Ishikawa (cell line): ENCODE results near the gene TRA2A.

ENCODE experiments used
- CEBPB ChIP-seq: IDR thresholded peaks from 2 replicates; pipeline ENCODE4 v1.6.1; 2012
- CREB1 ChIP-seq: IDR thresholded peaks from 2 replicates; pipeline ENCODE4 v1.6.1; 2012; ENCODE audit warnings: low read depth
- EGR1 ChIP-seq: IDR thresholded peaks from 2 replicates; pipeline ENCODE4 v1.6.1; 2012
- EP300 ChIP-seq: IDR thresholded peaks from 2 replicates; pipeline ENCODE4 v1.6.1; 2012; ENCODE audit warnings: borderline replicate concordance
- FOXM1 ChIP-seq: IDR thresholded peaks from 2 replicates; pipeline ENCODE4 v1.6.1; 2012; ENCODE audit warnings: low read depth, borderline replicate concordance
- MAX ChIP-seq: IDR thresholded peaks from 2 replicates; pipeline ENCODE4 v1.6.1; 2012
- NFIC ChIP-seq: IDR thresholded peaks from 2 replicates; pipeline ENCODE4 v1.6.1; 2012
- RAD21 ChIP-seq: IDR thresholded peaks from 2 replicates; pipeline ENCODE4 v1.6.1; 2012; ENCODE audit warnings: low read depth
- REST ChIP-seq: IDR thresholded peaks from 2 replicates; pipeline ENCODE4 v1.6.1; 2012; ENCODE audit warnings: low read depth, mild to moderate bottlenecking
- TAF1 ChIP-seq: IDR thresholded peaks from 2 replicates; pipeline ENCODE4 v1.6.1; 2012; ENCODE audit warnings: low read depth, mild to moderate bottlenecking
- TCF12 ChIP-seq: IDR thresholded peaks from 2 replicates; pipeline ENCODE4 v1.6.1; 2012; ENCODE audit warnings: low read depth
- TEAD4 ChIP-seq: IDR thresholded peaks from 2 replicates; pipeline ENCODE4 v1.6.1; 2012
- YY1 ChIP-seq: IDR thresholded peaks from 2 replicates; pipeline ENCODE4 v1.6.1; 2012; ENCODE audit warnings: low read depth
- ZBTB7A ChIP-seq: IDR thresholded peaks from 2 replicates; pipeline ENCODE4 v1.6.1; 2012; ENCODE audit warnings: low read depth
- TF ChIP-seq, protein P1 (sequence below): IDR thresholded peaks from 2 replicates; pipeline ENCODE4 v1.6.1; 2012

The TRA2A gene

GRCh38 chr7:23531794-23532489 lies at the start of gene TRA2A:
TRA2A (minus strand) TSS chr7:23531981; CDS start chr7:23531824, 157 bp downstream.
- TF ChIP-seq ZBTB7A (no peak), NFIC (no peak), CREB1 (peak; percentile 83), REST (no peak), YY1 (peak; percentile 91), EGR1 (no peak), FOXM1 (no peak), TCF12 (no peak), CEBPB (no peak), MAX (peak; percentile 84), RAD21 (no peak), TAF1 (peak; percentile 97), EP300 (peak; percentile 32; the same call in 1 of the 2 replicates), TEAD4 (no peak)
- TF ChIP-seq, protein P1, sequence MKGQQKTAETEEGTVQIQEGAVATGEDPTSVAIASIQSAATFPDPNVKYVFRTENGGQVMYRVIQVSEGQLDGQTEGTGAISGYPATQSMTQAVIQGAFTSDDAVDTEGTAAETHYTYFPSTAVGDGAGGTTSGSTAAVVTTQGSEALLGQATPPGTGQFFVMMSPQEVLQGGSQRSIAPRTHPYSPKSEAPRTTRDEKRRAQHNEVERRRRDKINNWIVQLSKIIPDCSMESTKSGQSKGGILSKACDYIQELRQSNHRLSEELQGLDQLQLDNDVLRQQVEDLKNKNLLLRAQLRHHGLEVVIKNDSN = no peak; the same call in 1 of the 2 replicates

DNA sequence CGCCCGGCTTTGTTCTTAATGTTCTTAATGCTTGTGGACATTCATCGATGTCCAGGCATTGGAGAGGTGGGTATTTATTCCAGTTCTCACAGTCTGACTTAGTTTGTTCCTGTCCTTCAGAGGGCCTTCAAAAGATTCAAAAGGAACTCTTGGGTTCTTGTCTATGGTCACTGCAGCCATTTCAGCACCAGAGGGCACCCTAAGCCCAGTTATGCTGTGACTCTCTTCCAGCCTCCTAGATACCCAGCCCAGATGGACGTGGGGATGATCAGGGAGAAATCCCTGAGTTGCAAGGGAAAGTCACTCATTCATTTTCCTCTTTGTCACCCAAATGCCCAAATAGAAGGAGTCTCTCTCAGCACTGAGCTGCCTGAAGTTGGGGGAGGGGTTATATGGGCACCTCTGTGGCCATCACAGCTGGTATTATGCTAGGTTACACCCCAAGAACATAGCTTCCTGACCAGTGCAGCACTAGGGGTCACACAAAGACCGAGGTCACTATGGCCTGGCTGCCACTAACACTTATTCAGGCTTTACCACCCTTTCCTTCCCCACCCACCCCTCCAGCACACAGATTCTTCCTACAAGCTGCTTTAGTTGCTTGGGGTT lies 38.9 kb upstream of the TRA2A start:
- TF ChIP-seq ZBTB7A (no peak), RAD21 (peak; percentile 98)

GRCh38 chr7:23558303-23558702 lies 26.5 kb upstream of the TRA2A start:
- TF ChIP-seq TCF12 (no peak), FOXM1 (no peak), EGR1 (no peak), ZBTB7A (no peak), TEAD4 (no peak), MAX (no peak), CREB1 (no peak), RAD21 (no peak), CEBPB (no peak), REST (no peak), YY1 (no peak)

DNA sequence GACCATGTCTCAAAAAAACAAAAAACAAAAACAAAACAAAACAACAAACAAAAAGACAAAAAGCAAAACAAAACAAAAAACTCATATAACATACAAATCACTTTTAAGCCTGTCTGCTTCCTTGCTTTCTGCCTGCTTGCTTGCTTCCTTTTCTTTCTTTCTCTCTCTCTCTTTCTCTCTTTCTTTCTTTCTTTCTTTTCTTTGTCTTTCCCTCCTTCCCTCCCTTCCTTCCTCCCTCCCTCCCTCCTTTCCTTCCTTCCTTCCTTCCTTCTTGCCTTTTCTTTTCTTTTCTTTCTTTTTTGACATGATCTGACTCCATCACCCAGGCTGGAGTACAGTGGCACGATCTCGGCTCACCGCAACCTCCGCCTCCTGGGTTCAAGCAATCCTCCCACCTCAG lies 15.9 kb upstream of the TRA2A start:
- TF ChIP-seq CEBPB = no peak
- no peak for TF ChIP-seq RAD21
- no peak for TF ChIP-seq ZBTB7A

DNA sequence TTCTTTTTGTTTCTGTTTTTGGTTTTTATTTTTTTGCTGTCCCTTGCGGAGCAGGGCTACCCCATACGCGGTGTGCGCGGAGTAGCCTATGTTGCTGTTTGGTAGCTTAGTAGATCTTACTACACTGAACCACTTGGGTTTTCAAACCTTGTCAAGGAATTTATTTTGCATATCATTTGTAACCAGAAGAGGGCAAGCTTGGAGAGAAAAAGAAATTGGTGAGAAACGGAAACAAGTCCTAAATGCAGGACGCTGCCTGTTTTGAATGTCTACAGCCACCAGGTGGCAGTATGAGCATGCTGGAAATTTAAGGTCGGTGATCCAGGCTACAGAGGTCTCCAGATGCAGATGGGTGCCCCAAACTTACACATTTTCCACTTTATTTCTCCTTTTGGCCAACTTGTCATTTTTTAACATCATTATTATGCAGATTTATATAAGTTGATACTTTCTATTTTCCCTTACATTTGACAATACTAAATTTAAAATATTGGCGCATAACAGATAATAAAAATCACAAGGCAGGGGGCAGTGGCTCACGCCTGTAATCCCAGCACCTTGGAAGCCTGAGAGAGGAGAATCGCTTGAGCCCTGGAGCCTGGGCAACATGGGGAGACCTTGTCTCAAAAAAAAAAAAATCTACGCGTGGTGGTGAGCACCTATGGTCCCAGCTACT lies 15.3 kb upstream of the TRA2A start:
- TF ChIP-seq RAD21 = peak; percentile 92
- 0 out of 2 replicates have a peak, but pooled peaks have one; percentile 19 for TF ChIP-seq TEAD4
- TF ChIP-seq CREB1 = no peak
- TF ChIP-seq CEBPB = no peak
- TF ChIP-seq YY1 = no peak
- TF ChIP-seq FOXM1 = no peak
- no peak for TF ChIP-seq TAF1
- TF ChIP-seq, protein P1 = no peak
- TF ChIP-seq TCF12 = no peak

DNA sequence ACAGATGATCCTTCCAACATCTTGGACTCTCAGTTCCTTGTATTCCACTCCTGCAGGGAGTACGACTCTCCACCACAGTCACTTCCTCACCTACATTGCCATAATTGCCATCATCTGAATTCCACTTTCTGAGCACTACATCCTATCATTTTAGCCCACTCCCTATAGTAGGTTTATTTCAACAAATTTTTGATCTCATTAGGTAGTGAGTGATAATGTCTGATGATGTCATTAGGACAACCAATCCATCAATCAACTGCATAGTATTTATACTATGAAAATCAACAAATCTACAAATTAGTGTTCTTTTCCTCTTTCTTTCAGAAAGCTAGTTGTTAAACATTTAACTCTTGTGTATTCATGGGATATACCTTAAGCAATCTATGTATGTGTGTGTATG lies 13.7 kb upstream of the TRA2A start:
- no peak for TF ChIP-seq CEBPB
- no peak for TF ChIP-seq TAF1
- no peak for TF ChIP-seq REST
- TF ChIP-seq EP300 = no peak
- TF ChIP-seq YY1 = no peak
